Subcutaneous abdominal adipose tissue (tissue), 5 donors: ENCODE results near the gene NSMCE3.

ENCODE experiments used
- H3K27ac ChIP-seq: one replicate; pipeline ENCODE4 v1.7.0; 2013; ENCODE audit warnings: low read depth, mild to moderate bottlenecking, inconsistent platforms, low read length, moderate library complexity
- H3K27me3 ChIP-seq, 5 donors: one replicate each; pipeline ENCODE4 v1.7.0; 2013; ENCODE audit warnings: low read length in 5 of 5, inconsistent platforms in 1 of 5; ENCODE audit not compliant: control insufficient read depth in 5 of 5, insufficient read depth in 4 of 5
- H3K36me3 ChIP-seq, 5 donors: one replicate each; pipeline ENCODE4 v1.7.0; 2013; ENCODE audit warnings: low read length in 5 of 5; ENCODE audit not compliant: control insufficient read depth in 5 of 5, insufficient read depth in 5 of 5
- H3K4me1 ChIP-seq, 5 donors: one replicate each; pipeline ENCODE4 v1.7.0; 2013; ENCODE audit warnings: low read length in 5 of 5, mild to moderate bottlenecking in 3 of 5, moderate library complexity in 1 of 5; ENCODE audit not compliant: control insufficient read depth in 5 of 5, insufficient read depth in 5 of 5
- H3K4me3 ChIP-seq, 5 donors: one replicate each; pipeline ENCODE4 v1.7.0; 2013; ENCODE audit warnings: low read length in 5 of 5, low read depth in 1 of 5
- H3K9ac ChIP-seq, 5 donors: one replicate each; pipeline ENCODE4 v1.7.0; 2013; ENCODE audit warnings: low read length in 5 of 5, mild to moderate bottlenecking in 4 of 5, moderate library complexity in 3 of 5
- H3K9me3 ChIP-seq, 5 donors: one replicate each; pipeline ENCODE4 v1.7.0; 2013; ENCODE audit warnings: low read length in 5 of 5; ENCODE audit not compliant: control insufficient read depth in 5 of 5
- donor health status: healthy.
- donor health status: healthy.
- donor health status: healthy.
- donor health status: healthy.
- donor health status: healthy.

NSMCE3 gene

DNA sequence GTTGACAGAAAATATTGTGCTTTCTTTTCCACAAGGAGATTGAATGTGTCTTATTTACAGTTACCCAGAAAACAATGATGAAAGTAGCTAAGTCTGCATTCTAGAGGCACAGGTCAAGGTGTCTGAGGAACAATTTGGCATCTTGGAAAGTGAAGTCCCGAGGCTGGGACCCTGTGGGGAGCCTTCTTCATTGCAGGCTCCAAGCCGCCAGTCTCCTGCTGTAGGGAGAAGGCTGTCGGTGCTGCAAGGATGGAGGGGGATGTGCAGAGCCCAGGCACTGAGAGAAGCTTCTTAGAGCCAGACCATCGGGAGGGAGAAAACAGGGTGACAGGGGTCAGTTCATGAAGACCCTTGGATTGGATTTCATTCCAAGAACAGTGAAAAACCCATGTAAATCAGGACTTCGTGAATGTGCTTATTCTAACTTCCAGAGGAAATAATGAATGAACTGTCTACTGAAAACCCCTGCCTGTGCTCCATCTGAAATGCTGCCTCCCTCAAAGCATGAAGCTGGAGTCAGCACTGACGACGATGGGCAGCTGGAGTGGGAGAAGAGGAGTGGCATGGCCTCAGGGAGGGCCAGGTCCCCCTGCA lies 25.2 kb upstream of the NSMCE3 start:
- no peak overlapping the region for H3K4me3 ChIP-seq
- no peaks in the 10 kb centered on the region for H3K36me3 ChIP-seq
- no peaks in the 10 kb centered on the region for H3K4me1 ChIP-seq
- peaks cover 0 to 6% (median 0%) of the 10 kb centered on the region in 5 donors for H3K9me3 ChIP-seq
- no peak overlapping the region for H3K27ac ChIP-seq
- peaks cover 0 to 6% (median 5%) of the 10 kb centered on the region in 5 donors for H3K27me3 ChIP-seq
- no peak overlapping the region for H3K9ac ChIP-seq

DNA sequence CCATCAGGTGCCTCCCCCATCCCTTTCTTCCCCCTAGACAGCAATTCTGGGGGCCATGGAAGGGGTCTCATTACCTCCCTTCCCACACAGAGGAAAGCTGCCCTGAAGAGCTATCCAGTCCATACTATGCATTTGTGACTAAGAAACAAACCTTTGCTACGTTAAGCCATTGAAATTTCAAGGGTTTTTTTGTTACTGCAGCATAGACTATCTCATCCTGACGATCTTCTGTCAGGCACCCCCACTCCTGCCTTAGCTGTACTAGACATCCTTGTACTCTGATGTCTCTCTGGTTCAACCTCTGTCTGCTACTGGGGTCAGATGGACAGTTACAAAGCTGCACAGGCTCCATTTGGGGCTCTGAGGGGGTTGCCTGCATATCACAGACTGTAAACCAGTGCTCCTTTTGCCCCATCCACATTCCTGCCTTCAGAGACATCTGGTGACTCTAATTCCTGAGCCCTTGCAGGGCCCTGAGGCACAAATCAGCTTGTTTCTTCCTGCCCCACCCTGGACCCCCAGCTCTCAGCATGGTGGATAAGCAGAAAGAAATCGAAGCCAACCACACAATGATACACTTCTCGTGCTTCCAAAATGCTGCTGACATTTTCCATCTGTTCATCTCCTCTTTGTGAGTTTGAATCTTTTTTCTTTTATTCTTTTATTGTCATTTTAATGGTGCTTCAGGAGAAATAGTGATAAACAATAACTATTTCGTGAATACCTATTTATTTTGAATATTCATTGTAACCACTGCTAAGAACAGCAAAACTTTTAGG lies 21.6 kb upstream of the NSMCE3 start:
- no peaks in the 10 kb centered on the region for H3K4me1 ChIP-seq
- H3K9me3 ChIP-seq: peaks cover 0 to 6% (median 0%) of the 10 kb centered on the region in 5 donors
- no peak overlapping the region for H3K27ac ChIP-seq
- H3K36me3 ChIP-seq: no peaks in the 10 kb centered on the region
- peaks cover 0 to 8% (median 5%) of the 10 kb centered on the region in 5 donors for H3K27me3 ChIP-seq
- H3K9ac ChIP-seq: no peak overlapping the region
- H3K4me3 ChIP-seq: no peak overlapping the region

- Histone ChIP-seq H3K4me1 (no peaks in the 10 kb centered on the region), H3K9ac (no peak overlapping the region), H3K36me3 (no peaks in the 10 kb centered on the region), H3K9me3 (peaks cover 0 to 6% (median 0%) of the 10 kb centered on the region in 5 donors), H3K27me3 (peaks cover 0 to 6% (median 4%) of the 10 kb centered on the region in 5 donors), H3K4me3 (no peak overlapping the region), H3K27ac (no peak overlapping the region)
These were observed 19.6 kb upstream of the NSMCE3 start for GRCh38 chr15:29289173-29289572.

DNA sequence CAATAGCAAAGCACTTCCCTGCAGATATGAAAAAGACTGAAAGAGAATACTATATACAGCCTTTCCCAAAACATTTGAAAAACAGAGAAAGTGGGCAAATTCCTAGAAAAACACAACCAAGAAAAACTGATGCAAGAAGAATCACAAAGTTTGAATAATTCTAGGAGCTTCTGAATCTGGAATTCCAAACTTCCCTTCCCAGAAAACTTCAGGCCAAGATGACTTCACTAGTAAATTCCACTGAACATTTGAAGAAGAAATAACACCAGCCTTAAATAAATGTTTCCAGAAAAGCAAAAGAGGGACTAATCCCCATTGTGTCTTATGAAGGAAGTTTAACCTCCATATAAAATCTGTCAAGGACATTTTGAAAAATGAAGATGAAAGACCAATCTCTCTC lies 15.8 kb upstream of the NSMCE3 start:
- Histone ChIP-seq H3K4me3 (no peak overlapping the region), H3K9me3 (peaks cover 0 to 3% (median 0%) of the 10 kb centered on the region in 5 donors), H3K27me3 (peaks cover 0 to 8% (median 3%) of the 10 kb centered on the region in 5 donors), H3K27ac (no peak overlapping the region), H3K4me1 (no peaks in the 10 kb centered on the region), H3K9ac (no peak overlapping the region), H3K36me3 (no peaks in the 10 kb centered on the region)

DNA sequence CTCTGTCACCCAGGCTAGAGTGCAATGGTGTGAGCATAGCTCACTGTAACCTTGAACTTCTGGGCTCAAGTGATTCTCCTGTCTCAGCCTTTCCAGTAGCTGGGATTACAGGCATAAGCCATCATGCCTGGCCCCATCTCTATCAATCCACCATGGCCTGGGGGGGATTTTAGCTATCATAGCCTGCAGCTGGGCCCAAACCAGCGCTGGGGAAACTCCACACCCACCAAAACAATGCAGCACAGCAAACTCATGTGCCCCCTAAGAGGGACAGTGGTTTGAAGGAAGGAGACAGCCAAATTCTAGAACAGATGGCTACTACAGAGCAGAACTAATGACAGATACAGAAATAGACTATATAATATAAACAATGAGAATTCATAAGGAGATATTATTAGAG lies 13.8 kb upstream of the NSMCE3 start:
- H3K36me3 ChIP-seq: no peaks in the 10 kb centered on the region
- H3K9me3 ChIP-seq: peaks cover 0 to 3% (median 0%) of the 10 kb centered on the region in 5 donors
- no peak overlapping the region for H3K9ac ChIP-seq
- H3K4me1 ChIP-seq: no peaks in the 10 kb centered on the region
- no peak overlapping the region for H3K4me3 ChIP-seq
- peaks cover 0 to 5% (median 4%) of the 10 kb centered on the region in 5 donors for H3K27me3 ChIP-seq
- H3K27ac ChIP-seq: no peak overlapping the region

GRCh38 chr15:29280514-29280913 lies 10.9 kb upstream of the NSMCE3 start:
- Histone ChIP-seq H3K4me1 (no peaks in the 10 kb centered on the region), H3K27ac (no peak overlapping the region), H3K36me3 (no peaks in the 10 kb centered on the region)

DNA sequence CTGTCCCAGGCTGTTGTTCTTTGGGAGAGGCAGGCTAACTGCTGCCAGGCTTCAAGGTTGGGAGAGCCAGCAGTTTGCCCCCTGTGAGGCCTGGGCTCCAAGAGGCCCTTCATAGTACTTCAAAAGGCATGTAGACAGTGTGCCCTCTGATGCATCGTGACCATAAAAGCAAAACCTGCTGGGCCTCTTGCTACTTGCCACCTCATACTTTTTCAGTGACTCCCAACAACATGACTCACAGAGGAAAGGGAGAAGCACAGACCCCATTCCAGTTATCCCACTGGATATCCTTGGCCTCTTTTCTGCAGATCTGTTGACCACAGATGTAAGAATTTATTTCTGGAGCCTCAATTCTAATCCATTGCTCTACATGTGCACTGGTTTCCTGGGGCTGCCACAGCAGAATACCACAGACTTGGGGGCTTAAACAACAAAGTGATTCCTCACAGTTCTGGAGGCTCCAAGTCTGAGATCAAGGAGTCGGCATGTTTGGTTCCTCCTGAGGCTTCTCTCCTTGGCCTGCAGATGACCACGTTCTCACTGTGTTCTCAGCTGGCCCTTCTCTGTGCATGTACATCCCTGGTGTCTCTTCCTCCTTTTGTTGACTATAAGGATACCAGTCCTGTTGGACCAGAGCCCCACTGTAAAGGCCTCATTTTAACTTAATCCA lies 8.9 kb upstream of the NSMCE3 start:
- Histone ChIP-seq H3K36me3 (no peaks in the 10 kb centered on the region), H3K4me1 (no peaks in the 10 kb centered on the region), H3K27me3 (peaks cover 0 to 5% (median 2%) of the 10 kb centered on the region in 5 donors), H3K4me3 (no peak overlapping the region), H3K9me3 (peaks cover 0 to 3% (median 0%) of the 10 kb centered on the region in 5 donors), H3K27ac (no peak overlapping the region), H3K9ac (no peak overlapping the region)

More at GRCh38 chr15:29280514-29280913, 10.9 kb upstream of the NSMCE3 start:
- no peak overlapping the region for H3K9ac ChIP-seq
- H3K27me3 ChIP-seq: peaks cover 0 to 5% (median 2%) of the 10 kb centered on the region in 5 donors
- no peak overlapping the region for H3K4me3 ChIP-seq
- H3K9me3 ChIP-seq: peaks cover 0 to 3% (median 0%) of the 10 kb centered on the region in 5 donors

DNA sequence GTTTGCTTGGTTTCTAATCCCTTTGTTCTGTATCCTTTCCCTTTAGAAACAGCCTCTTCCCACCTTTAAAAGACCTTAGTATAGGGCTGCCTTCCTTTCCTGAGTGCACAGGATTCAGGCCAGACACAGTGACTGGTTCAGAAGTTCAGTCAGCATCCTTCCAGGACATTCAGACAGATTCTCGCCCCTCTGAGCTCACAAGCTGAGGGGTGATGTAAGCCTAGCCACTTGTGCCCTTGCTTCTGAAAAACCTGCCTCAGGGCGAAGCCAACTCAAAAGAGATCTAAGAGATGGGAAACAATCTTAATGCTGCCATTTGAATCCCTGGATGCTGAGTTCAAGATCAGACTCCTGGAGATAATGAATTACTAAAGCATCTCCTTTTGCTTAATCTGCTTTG lies 6.7 kb upstream of the NSMCE3 start:
- no peak overlapping the region for H3K9ac ChIP-seq
- H3K27ac ChIP-seq: no peak overlapping the region
- H3K4me3 ChIP-seq: no peak overlapping the region
- no peaks in the 10 kb centered on the region for H3K9me3 ChIP-seq
- no peaks in the 10 kb centered on the region for H3K36me3 ChIP-seq
- peaks cover 0 to 2% (median 0%) of the 10 kb centered on the region in 5 donors for H3K27me3 ChIP-seq
- no peaks in the 10 kb centered on the region for H3K4me1 ChIP-seq

DNA sequence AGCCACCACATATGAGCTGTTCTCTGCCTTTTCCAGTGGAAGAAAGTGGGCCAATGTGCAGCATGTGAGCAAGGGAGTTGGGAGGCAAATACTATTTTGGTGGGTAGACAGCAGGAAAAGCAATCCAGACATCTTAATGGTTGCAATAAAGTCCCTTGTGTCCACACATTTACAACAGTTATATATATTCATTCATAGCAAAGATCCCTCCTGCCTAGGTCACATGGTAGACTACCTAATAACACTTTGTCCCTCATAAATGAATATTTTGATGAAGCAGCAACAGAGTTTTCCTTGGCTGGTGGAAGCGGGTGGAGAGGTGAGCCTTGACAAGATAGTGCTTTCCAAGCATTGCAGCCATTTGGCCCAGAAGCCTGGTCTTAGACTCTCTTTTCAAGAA lies 6.2 kb upstream of the NSMCE3 start:
- H3K9ac ChIP-seq: no peak overlapping the region
- no peak overlapping the region for H3K4me3 ChIP-seq
- H3K27me3 ChIP-seq: peaks cover 0 to 2% (median 0%) of the 10 kb centered on the region in 5 donors
- no peak overlapping the region for H3K27ac ChIP-seq
- no peaks in the 10 kb centered on the region for H3K9me3 ChIP-seq
- no peaks in the 10 kb centered on the region for H3K4me1 ChIP-seq
- no peaks in the 10 kb centered on the region for H3K36me3 ChIP-seq

- no peaks in the 10 kb centered on the region for H3K9me3 ChIP-seq
- no peak overlapping the region for H3K9ac ChIP-seq
- H3K27me3 ChIP-seq: peaks cover 0 to 2% (median 0%) of the 10 kb centered on the region in 5 donors
- no peaks in the 10 kb centered on the region for H3K36me3 ChIP-seq
- no peak overlapping the region for H3K4me3 ChIP-seq
- peaks cover 0 to 7% (median 6%) of the 10 kb centered on the region in 5 donors for H3K4me1 ChIP-seq
- no peak overlapping the region for H3K27ac ChIP-seq
These were observed 5.3 kb upstream of the NSMCE3 start for GRCh38 chr15:29274946-29275345.
